SK-N-SH (cell line): Measurements from ENCODE around the gene TTC6. TPM values are rescaled to one million over a fixed set of nuclear protein-coding genes. Genes with fewer than 3 reads are reported as not detected.

ENCODE experiments used
- CTCF ChIA-PET: fragments of 300-600, 350-600 bp; formaldehyde crosslinking; extraction: SDS; loops from one replicate; lab custom pipeline; 2021; lab: Yijun Ruan, JAX
- POLR2A ChIA-PET: fragments of 350-600 bp; sonication (Branson Sonifier 250); formaldehyde crosslinking; extraction: SDS; loops from one replicate; lab custom pipeline; 2020; ENCODE audit warnings: antibody characterized with exemption, inconsistent platforms; lab: Yijun Ruan, JAX
- DNase-seq: peaks from one replicate; pipeline ENCODE4 v3.0.0; 2012
- H2AFZ ChIP-seq: fragments of 200-600 bp; sonication (generic); 2 replicates; pipeline ENCODE4 v1.8.1; 2016; ENCODE audit warnings: antibody characterized with exemption, mild to moderate bottlenecking, low read depth
- H3F3A ChIP-seq: fragments of 200-600 bp; sonication (generic); replicated peaks from 2 replicates; pipeline ENCODE3; 2016; ENCODE audit warnings: antibody characterized with exemption, mild to moderate bottlenecking; ENCODE audit not compliant: insufficient read depth
- H3K27ac ChIP-seq, 2 experiments: fragments of 200-500 bp in 1 of 2; fragments of 200-600 bp in 1 of 2; sonication (Bioruptor generic) in 1 of 2; sonication (generic), shearing (Covaris generic) in 1 of 2; 2 replicates each; pipeline versions ENCODE4 v1.5.1 to v1.6.1; 2014 to 2016; ENCODE audit warnings: low read depth in 2 of 2, inconsistent platforms in 1 of 2, low read length in 1 of 2, mild to moderate bottlenecking in 1 of 2, mixed read lengths in 1 of 2
- H3K27me3 ChIP-seq: fragments of 200-600 bp; sonication (generic), shearing (Covaris generic); 2 replicates; pipeline ENCODE4 v1.6.1; 2016; ENCODE audit warnings: mixed run types; ENCODE audit not compliant: insufficient read depth
- H3K36me3 ChIP-seq, 2 experiments: fragments of 200-500 bp in 1 of 2; fragments of 200-600 bp in 1 of 2; sonication (Bioruptor generic) in 1 of 2; sonication (generic) in 1 of 2; replicated peaks in 1 of 2; 2 replicates each; pipeline versions ENCODE3 to v1.5.1; 2014 to 2016; ENCODE audit warnings: low read length in 1 of 2, mild to moderate bottlenecking in 1 of 2; ENCODE audit not compliant: insufficient read depth in 2 of 2, control insufficient read depth in 1 of 2
- H3K4me1 ChIP-seq, 2 experiments: fragments of 200-500 bp in 1 of 2; fragments of 200-600 bp in 1 of 2; sonication (Bioruptor generic) in 1 of 2; sonication (generic), shearing (Covaris generic) in 1 of 2; 2 replicates each; pipeline versions ENCODE4 v1.5.1 to v1.6.1; 2014 to 2016; ENCODE audit warnings: low read depth in 1 of 2, low read length in 1 of 2, mixed run types in 1 of 2; ENCODE audit not compliant: insufficient read depth in 2 of 2, control insufficient read depth in 1 of 2
- H3K4me2 ChIP-seq: fragments of 200-600 bp; sonication (generic), shearing (Covaris generic); 2 replicates; pipeline ENCODE4 v1.6.1; 2017; ENCODE audit warnings: mixed run types
- H3K4me3 ChIP-seq, 2 experiments: fragments of 200-500 bp in 1 of 2; fragments of 200-600 bp in 1 of 2; sonication (Bioruptor generic) in 1 of 2; sonication (generic), shearing (Covaris generic) in 1 of 2; 2 replicates each; pipeline versions ENCODE4 v1.5.1 to v1.8.1; 2014 to 2016; ENCODE audit warnings: low read depth in 2 of 2, inconsistent platforms in 1 of 2, low read length in 1 of 2, mild to moderate bottlenecking in 1 of 2, mixed read lengths in 1 of 2, moderate library complexity in 1 of 2
- H3K79me2 ChIP-seq: fragments of 200-600 bp; sonication (generic); 2 replicates; pipeline ENCODE4 v1.8.1; 2017; ENCODE audit warnings: mild to moderate bottlenecking; ENCODE audit not compliant: insufficient read depth
- H3K9ac ChIP-seq: fragments of 200-600 bp; sonication (generic); 2 replicates; pipeline ENCODE4 v1.6.1; 2017; ENCODE audit warnings: mixed run types
- H3K9me2 ChIP-seq: fragments of 200-600 bp; sonication (generic); 2 replicates; pipeline ENCODE4 v1.6.1; 2017; ENCODE audit warnings: mixed run types
- H3K9me3 ChIP-seq: fragments of 200-600 bp; sonication (generic); 2 replicates; pipeline ENCODE4 v1.6.1; 2017; ENCODE audit warnings: mixed run types, mild to moderate bottlenecking, moderate library complexity
- H4K20me1 ChIP-seq: fragments of 200-600 bp; sonication (generic); 2 replicates; pipeline ENCODE4 v1.6.1; 2017; ENCODE audit warnings: mild to moderate bottlenecking, mixed run types; ENCODE audit not compliant: insufficient read depth
- CTCF ChIP-seq: fragments of 200-600 bp; sonication (generic); IDR thresholded peaks from 2 replicates; pipeline ENCODE4 v1.6.1; 2017; ENCODE audit warnings: antibody characterized with exemption, mild to moderate bottlenecking, moderate library complexity
- FOSL2 ChIP-seq: IDR thresholded peaks from 2 replicates; pipeline ENCODE4 v1.4.0; 2012; ENCODE audit warnings: low read depth, mild to moderate bottlenecking, moderate library complexity, borderline replicate concordance
- FOXM1 ChIP-seq: IDR thresholded peaks from 2 replicates; pipeline ENCODE4 v1.4.0; 2012; ENCODE audit warnings: low read depth, mild to moderate bottlenecking
- MAX ChIP-seq: IDR thresholded peaks from 2 replicates; pipeline ENCODE4 v1.4.0; 2012; ENCODE audit warnings: low read depth
- NFIC ChIP-seq: IDR thresholded peaks from 2 replicates; pipeline ENCODE4 v1.4.0; 2012; ENCODE audit warnings: borderline replicate concordance
- NRF1 ChIP-seq: IDR thresholded peaks from 2 replicates; pipeline ENCODE4 v1.6.1; 2012; ENCODE audit warnings: low read depth, mild to moderate bottlenecking, low read length
- POLR2AphosphoS5 ChIP-seq: IDR thresholded peaks from 2 replicates; pipeline ENCODE4 v1.6.1; 2012; ENCODE audit warnings: low read depth, low read length
- RAD21 ChIP-seq: IDR thresholded peaks from 2 replicates; pipeline ENCODE4 v1.6.1; 2012; ENCODE audit warnings: mild to moderate bottlenecking, low read length
- SMC3 ChIP-seq: IDR thresholded peaks from 2 replicates; pipeline ENCODE4 v1.6.1; 2012; ENCODE audit warnings: low read depth, low read length, improper control_type of control experiment
- TEAD4 ChIP-seq: IDR thresholded peaks from 2 replicates; pipeline ENCODE4 v1.4.0; 2012; ENCODE audit warnings: mild to moderate bottlenecking, borderline replicate concordance; ENCODE audit not compliant: insufficient read depth
- USF1 ChIP-seq: IDR thresholded peaks from 2 replicates; pipeline ENCODE4 v1.4.0; 2012; ENCODE audit warnings: low read depth, borderline replicate concordance
- ZBTB33 ChIP-seq: IDR thresholded peaks from 2 replicates; pipeline ENCODE4 v1.4.0; 2012; ENCODE audit warnings: low read depth, borderline replicate concordance
- WGBS: methylation state at CpG from one replicate; pipeline ENCODE4 v1.1.6; 2017; ENCODE audit warnings: low lambda C conversion rate; 5-methylcytosine and 5-hydroxymethylcytosine counted together
- polyA plus RNA-seq, 3 experiments: library from polyadenylated mRNA; depleted of rRNA; stranded (reverse); fragments of >200 nt; gene quantifications; 2 replicates each; pipeline ENCODE4 v1.2.3, GENCODE V29; 2012

The TTC6 gene
- polyA plus RNA-seq, 1 of the 3 experiments (the other 2 are of a cell fraction) = not detected

GRCh38 chr14:37597538-37597913 is 2.1 kb downstream of the TTC6 start:
- Histone ChIP-seq H4K20me1 (no peaks in the 10 kb centered on the region), H3K4me1 (no peaks in the 10 kb centered on the region), H3F3A (no peaks in the 10 kb centered on the region), H3K9me3 (no peaks in the 10 kb centered on the region), H3K4me2 (no peak overlapping the region), H3K9me2 (no peaks in the 10 kb centered on the region), H2AFZ (no peak overlapping the region), H3K27me3 (peaks cover 28% of the 10 kb centered on the region), H3K9ac (no peak overlapping the region), H3K36me3 (no peaks in the 10 kb centered on the region), H3K27ac (no peak overlapping the region), H3K79me2 (no peaks in the 10 kb centered on the region), H3K4me3 (no peak overlapping the region)
- ChIA-PET CTCF (interaction anchor here (0.9 kb wide), 1 partner anchor 8 kb away, joined by 3 read pairs; no protein-coding TSS in a partner anchor), POLR2A (no interaction called here)
- peak; percentile 44 for TF ChIP-seq CTCF
- TF ChIP-seq SMC3 = no peak
- no peak for DNase-seq
- WGBS = 9% methylated on average over 10 of the region's 20 CpGs

- H3K4me1 ChIP-seq = no peaks in the 10 kb centered on the region
- POLR2A ChIA-PET = no interaction called here
- H3K4me3 ChIP-seq = no peak overlapping the region
- no peak for TF ChIP-seq FOSL2
- TF ChIP-seq FOXM1 = no peak
- TF ChIP-seq USF1 = no peak
- TF ChIP-seq NFIC = no peak
- TF ChIP-seq RAD21 = no peak
- TF ChIP-seq TEAD4 = no peak
- no peak for TF ChIP-seq POLR2AphosphoS5
- no peak for TF ChIP-seq ZBTB33
- no peak for TF ChIP-seq NRF1
- TF ChIP-seq MAX = no peak
- no peak for TF ChIP-seq CTCF
- TF ChIP-seq, all 33 proteins: peak for 0
- no peaks in the 10 kb centered on the region for H3K9me3 ChIP-seq
- H3K9me2 ChIP-seq = no peaks in the 10 kb centered on the region
- H3K4me2 ChIP-seq = no peak overlapping the region
- H3F3A ChIP-seq = no peaks in the 10 kb centered on the region
- CTCF ChIA-PET = no interaction called here
- H3K27ac ChIP-seq = no peak overlapping the region
- WGBS = 20% methylated on average over 2 of the region's 50 CpGs
- H2AFZ ChIP-seq = no peak overlapping the region
- H3K27me3 ChIP-seq = peaks cover 22% of the 10 kb centered on the region
- no peak overlapping the region for H3K9ac ChIP-seq
- no peak for DNase-seq
- no peaks in the 10 kb centered on the region for H3K36me3 ChIP-seq
- H3K79me2 ChIP-seq = no peaks in the 10 kb centered on the region
- H4K20me1 ChIP-seq = no peaks in the 10 kb centered on the region
Observed at GRCh38 chr14:37597914-37598746, 2.7 kb downstream of the TTC6 start.
